HepG2 (cell line): ENCODE data around the gene CRYM. TPM values are rescaled to one million over a fixed set of nuclear protein-coding genes. Genes with fewer than 3 reads are reported as not detected.
A peak's percentile ranks its signal among the peaks of the same experiment; 100 is the strongest.

Source experiments
- IRX3 ChIP-seq: sonication (generic); formaldehyde crosslinking; IDR thresholded peaks from 2 replicates; pipeline ENCODE4 v1.8.1; 2023; ENCODE audit warnings: mild to moderate bottlenecking, low read depth, missing genetic modification reagents, borderline replicate concordance
- KDM5A ChIP-seq: fragments of 200-600 bp; sonication (generic); IDR thresholded peaks from 2 replicates; pipeline ENCODE4 v1.7.0; 2018; ENCODE audit warnings: antibody characterized with exemption, mild to moderate bottlenecking, low read length, borderline replicate concordance
- PITX1 ChIP-seq: sonication (generic); formaldehyde crosslinking; IDR thresholded peaks from 2 replicates; pipeline ENCODE4 v1.5.1; 2020; ENCODE audit warnings: mild to moderate bottlenecking, missing genetic modification reagents
- SKIL ChIP-seq: sonication (generic); formaldehyde crosslinking; IDR thresholded peaks from 2 replicates; pipeline ENCODE4 v1.8.0; 2022; ENCODE audit warnings: missing genetic modification reagents, mild to moderate bottlenecking, moderate library complexity, borderline replicate concordance
- SPEN ChIP-seq: sonication (generic); formaldehyde crosslinking; IDR thresholded peaks from 2 replicates; pipeline ENCODE4 v1.5.1; 2020; ENCODE audit warnings: low read depth, mild to moderate bottlenecking, missing genetic modification reagents
- ZFP41 ChIP-seq: sonication (generic); formaldehyde crosslinking; IDR thresholded peaks from 2 replicates; pipeline ENCODE4 v1.4.0; 2020; ENCODE audit warnings: mild to moderate bottlenecking, missing genetic modification reagents, borderline replicate concordance
- ZKSCAN8 ChIP-seq: IDR thresholded peaks from 2 replicates; pipeline ENCODE4 v1.6.1; 2016; ENCODE audit warnings: borderline replicate concordance, missing genetic modification reagents, missing compliant biosample characterization
- polyA plus RNA-seq, 8 experiments: library from polyadenylated mRNA; depleted of rRNA in 3 of 8; stranded (reverse) in 7 of 8; unstranded in 1 of 8; fragments of >200 nt; fragmentation: Illumina TruSeq in 4 of 8; extraction: Trizol in 4 of 8; gene quantifications; 2 replicates each; pipeline versions ENCODE4 v1.2.1 to v1.2.3, GENCODE V29; 2011 to 2016; ENCODE audit warnings: low read depth in 4 of 8, missing spikeins in 1 of 8, mixed read lengths in 1 of 8; ENCODE audit not compliant: insufficient read depth in 1 of 8
- total RNA-seq, 5 experiments: library from RNA; depleted of rRNA; stranded (reverse); fragments of >200 nt; fragmentation: Illumina TruSeq; extraction: Trizol; gene quantifications; 2 replicates each; pipeline ENCODE4 v1.2.3, GENCODE V29; 2016; ENCODE audit warnings: low read depth in 1 of 5
- TF ChIP-seq, protein P1 (sequence below), 2 experiments: IDR thresholded peaks; 2 replicates each; pipeline ENCODE4 v1.6.1; 2011 to 2012; ENCODE audit warnings: low read length in 2 of 2, borderline replicate concordance in 1 of 2, low read depth in 1 of 2, mild to moderate bottlenecking in 1 of 2, moderate library complexity in 1 of 2
- TF ChIP-seq, protein P2 (sequence below): sonication (generic); formaldehyde crosslinking; IDR thresholded peaks from 2 replicates; pipeline ENCODE4 v1.4.0; 2020; ENCODE audit warnings: missing genetic modification reagents
- TF ChIP-seq, protein P3 (sequence below): sonication (generic); formaldehyde crosslinking; IDR thresholded peaks from 2 replicates; pipeline ENCODE4 v1.5.1; 2020; ENCODE audit warnings: missing genetic modification reagents, mild to moderate bottlenecking, borderline replicate concordance
- TF ChIP-seq, protein P4 (sequence below): sonication (generic); formaldehyde crosslinking; IDR thresholded peaks from 2 replicates; pipeline ENCODE4 v1.8.0; 2022; ENCODE audit warnings: mild to moderate bottlenecking, missing genetic modification reagents; ENCODE audit not compliant: insufficient replicate concordance

CRYM gene
- total and polyA plus RNA-seq, 2 of the 13 experiments (the other 11 are each of a cell fraction or from before 2014, with no cell fraction given): 1.9 to 2.2 TPM

DNA sequence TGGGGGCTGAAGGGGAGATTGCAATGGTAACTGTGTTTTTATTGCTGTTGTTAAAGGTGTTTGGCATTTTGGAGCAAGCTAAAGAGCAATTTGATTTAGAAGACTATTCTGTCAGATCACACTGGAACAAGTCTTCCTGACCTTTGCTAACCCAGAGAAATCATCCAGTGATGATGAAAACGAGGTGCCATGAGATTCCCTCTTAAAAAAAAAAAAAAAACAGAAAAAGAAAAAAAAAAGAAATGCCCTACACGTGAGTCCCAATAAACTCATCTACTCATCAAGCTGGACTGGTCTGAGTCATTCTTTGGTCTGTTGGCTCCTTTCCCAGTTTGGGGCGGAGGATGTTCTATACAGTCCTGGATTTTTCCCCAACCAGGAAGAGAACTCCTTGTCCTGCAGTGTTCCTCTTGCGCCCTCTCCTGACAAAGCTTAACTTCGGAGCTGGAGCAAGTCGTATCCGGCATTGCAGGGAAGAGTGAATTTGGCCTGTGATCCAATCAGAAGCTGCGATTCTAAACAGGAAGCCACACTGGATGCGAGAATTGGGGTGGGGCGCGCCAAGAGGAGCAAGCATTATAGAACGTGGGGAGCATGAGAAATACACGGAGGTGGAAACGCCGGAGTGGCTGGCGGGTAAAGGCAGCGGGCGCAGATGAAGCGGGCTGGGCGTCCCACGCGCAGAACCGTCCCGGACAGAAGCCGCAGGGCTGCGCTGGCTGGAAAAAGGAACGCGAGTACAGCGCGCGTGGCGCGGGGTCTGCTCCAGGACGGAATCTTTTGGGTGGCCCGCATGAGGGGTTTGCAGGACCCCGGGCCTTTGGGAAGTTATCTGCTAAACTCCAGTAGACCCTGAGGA is 22.4 kb upstream of the CRYM start (continued):
- TF ChIP-seq, protein P1, sequence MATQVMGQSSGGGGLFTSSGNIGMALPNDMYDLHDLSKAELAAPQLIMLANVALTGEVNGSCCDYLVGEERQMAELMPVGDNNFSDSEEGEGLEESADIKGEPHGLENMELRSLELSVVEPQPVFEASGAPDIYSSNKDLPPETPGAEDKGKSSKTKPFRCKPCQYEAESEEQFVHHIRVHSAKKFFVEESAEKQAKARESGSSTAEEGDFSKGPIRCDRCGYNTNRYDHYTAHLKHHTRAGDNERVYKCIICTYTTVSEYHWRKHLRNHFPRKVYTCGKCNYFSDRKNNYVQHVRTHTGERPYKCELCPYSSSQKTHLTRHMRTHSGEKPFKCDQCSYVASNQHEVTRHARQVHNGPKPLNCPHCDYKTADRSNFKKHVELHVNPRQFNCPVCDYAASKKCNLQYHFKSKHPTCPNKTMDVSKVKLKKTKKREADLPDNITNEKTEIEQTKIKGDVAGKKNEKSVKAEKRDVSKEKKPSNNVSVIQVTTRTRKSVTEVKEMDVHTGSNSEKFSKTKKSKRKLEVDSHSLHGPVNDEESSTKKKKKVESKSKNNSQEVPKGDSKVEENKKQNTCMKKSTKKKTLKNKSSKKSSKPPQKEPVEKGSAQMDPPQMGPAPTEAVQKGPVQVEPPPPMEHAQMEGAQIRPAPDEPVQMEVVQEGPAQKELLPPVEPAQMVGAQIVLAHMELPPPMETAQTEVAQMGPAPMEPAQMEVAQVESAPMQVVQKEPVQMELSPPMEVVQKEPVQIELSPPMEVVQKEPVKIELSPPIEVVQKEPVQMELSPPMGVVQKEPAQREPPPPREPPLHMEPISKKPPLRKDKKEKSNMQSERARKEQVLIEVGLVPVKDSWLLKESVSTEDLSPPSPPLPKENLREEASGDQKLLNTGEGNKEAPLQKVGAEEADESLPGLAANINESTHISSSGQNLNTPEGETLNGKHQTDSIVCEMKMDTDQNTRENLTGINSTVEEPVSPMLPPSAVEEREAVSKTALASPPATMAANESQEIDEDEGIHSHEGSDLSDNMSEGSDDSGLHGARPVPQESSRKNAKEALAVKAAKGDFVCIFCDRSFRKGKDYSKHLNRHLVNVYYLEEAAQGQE (IDR thresholded peaks at IDR 0.05; ENCODE audit: borderline replicate concordance in 1 of 2, low read depth in 1 of 2, low read length in 2 of 2): no peak
- TF ChIP-seq, protein P2, sequence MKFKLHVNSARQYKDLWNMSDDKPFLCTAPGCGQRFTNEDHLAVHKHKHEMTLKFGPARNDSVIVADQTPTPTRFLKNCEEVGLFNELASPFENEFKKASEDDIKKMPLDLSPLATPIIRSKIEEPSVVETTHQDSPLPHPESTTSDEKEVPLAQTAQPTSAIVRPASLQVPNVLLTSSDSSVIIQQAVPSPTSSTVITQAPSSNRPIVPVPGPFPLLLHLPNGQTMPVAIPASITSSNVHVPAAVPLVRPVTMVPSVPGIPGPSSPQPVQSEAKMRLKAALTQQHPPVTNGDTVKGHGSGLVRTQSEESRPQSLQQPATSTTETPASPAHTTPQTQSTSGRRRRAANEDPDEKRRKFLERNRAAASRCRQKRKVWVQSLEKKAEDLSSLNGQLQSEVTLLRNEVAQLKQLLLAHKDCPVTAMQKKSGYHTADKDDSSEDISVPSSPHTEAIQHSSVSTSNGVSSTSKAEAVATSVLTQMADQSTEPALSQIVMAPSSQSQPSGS (CRISPR knock-in tag): peak; percentile 77; the same call in 1 of the 2 replicates
- peak; percentile 69; the same call in 1 of the 2 replicates for TF ChIP-seq KDM5A
- TF ChIP-seq ZFP41 (CRISPR knock-in tag): peak; percentile 64; the same call in 1 of the 2 replicates
- no peak for TF ChIP-seq SKIL
- TF ChIP-seq IRX3: peak; percentile 21; the same call in 1 of the 2 replicates
- TF ChIP-seq, protein P3, sequence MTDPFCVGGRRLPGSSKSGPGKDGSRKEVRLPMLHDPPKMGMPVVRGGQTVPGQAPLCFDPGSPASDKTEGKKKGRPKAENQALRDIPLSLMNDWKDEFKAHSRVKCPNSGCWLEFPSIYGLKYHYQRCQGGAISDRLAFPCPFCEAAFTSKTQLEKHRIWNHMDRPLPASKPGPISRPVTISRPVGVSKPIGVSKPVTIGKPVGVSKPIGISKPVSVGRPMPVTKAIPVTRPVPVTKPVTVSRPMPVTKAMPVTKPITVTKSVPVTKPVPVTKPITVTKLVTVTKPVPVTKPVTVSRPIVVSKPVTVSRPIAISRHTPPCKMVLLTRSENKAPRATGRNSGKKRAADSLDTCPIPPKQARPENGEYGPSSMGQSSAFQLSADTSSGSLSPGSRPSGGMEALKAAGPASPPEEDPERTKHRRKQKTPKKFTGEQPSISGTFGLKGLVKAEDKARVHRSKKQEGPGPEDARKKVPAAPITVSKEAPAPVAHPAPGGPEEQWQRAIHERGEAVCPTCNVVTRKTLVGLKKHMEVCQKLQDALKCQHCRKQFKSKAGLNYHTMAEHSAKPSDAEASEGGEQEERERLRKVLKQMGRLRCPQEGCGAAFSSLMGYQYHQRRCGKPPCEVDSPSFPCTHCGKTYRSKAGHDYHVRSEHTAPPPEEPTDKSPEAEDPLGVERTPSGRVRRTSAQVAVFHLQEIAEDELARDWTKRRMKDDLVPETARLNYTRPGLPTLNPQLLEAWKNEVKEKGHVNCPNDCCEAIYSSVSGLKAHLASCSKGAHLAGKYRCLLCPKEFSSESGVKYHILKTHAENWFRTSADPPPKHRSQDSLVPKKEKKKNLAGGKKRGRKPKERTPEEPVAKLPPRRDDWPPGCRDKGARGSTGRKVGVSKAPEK: no peak
- TF ChIP-seq ZKSCAN8 (CRISPR knock-in tag): peak; percentile 96
- TF ChIP-seq PITX1 (CRISPR knock-in tag): peak; percentile 87; the same call in 1 of the 2 replicates
- TF ChIP-seq SPEN (CRISPR knock-in tag): 0 out of 2 replicates have a peak, but pooled peaks have one; percentile 20
- TF ChIP-seq, protein P4, sequence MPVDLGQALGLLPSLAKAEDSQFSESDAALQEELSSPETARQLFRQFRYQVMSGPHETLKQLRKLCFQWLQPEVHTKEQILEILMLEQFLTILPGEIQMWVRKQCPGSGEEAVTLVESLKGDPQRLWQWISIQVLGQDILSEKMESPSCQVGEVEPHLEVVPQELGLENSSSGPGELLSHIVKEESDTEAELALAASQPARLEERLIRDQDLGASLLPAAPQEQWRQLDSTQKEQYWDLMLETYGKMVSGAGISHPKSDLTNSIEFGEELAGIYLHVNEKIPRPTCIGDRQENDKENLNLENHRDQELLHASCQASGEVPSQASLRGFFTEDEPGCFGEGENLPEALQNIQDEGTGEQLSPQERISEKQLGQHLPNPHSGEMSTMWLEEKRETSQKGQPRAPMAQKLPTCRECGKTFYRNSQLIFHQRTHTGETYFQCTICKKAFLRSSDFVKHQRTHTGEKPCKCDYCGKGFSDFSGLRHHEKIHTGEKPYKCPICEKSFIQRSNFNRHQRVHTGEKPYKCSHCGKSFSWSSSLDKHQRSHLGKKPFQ: no peak
